CD4-positive, alpha-beta T cell (primary cell): Measurements from ENCODE around the gene RBM28. TPM values are rescaled to one million over a fixed set of nuclear protein-coding genes. Genes with fewer than 3 reads are reported as not detected.

ENCODE experiments used
- ATAC-seq: fragments of 200-7000 bp; cut with Tn5 transposase; one replicate; pipeline ENCODE4 v1.10.0; 2022; ENCODE audit warnings: mild to moderate bottlenecking; ENCODE audit not compliant: poor library complexity
- CTCF ChIA-PET: fragments of 350-600 bp; sonication (Branson Sonifier 250); formaldehyde crosslinking; loops from one replicate; lab custom pipeline; 2021; ENCODE audit warnings: antibody characterized with exemption, inconsistent platforms; lab: Charles Lee
- POLR2A ChIA-PET: fragments of 350-600 bp; sonication (Branson Sonifier 250); formaldehyde crosslinking; loops from one replicate; lab custom pipeline; 2021; ENCODE audit warnings: antibody characterized with exemption, inconsistent platforms; lab: Charles Lee
- DNase-seq, 14 experiments: peaks; one replicate each; pipeline ENCODE4 v3.0.0-alpha.2; 2013 to 2020; ENCODE audit warnings: mixed read lengths in 2 of 14
- H3K27ac ChIP-seq, 2 donors: one replicate each; pipeline versions ENCODE4 v1.5.1 to v1.7.0; 2013; ENCODE audit warnings: low read length in 2 of 2, low read depth in 1 of 2, mild to moderate bottlenecking in 1 of 2
- H3K27me3 ChIP-seq, 2 experiments: 1 replicate in 1 of 2; 2 replicates in 1 of 2; pipeline versions ENCODE4 v1.6.1 to v1.7.0; 2013; ENCODE audit warnings: low read length in 2 of 2, control low read depth in 1 of 2, mild to moderate bottlenecking in 1 of 2, moderate library complexity in 1 of 2; ENCODE audit not compliant: insufficient read depth in 2 of 2, control insufficient read depth in 1 of 2
- H3K36me3 ChIP-seq: one replicate; pipeline ENCODE4 v1.6.1; 2013; ENCODE audit warnings: low read length, control low read depth; ENCODE audit not compliant: insufficient read depth
- H3K4me1 ChIP-seq: one replicate; pipeline ENCODE4 v1.6.1; 2013; ENCODE audit warnings: low read length, control low read depth; ENCODE audit not compliant: insufficient read depth
- H3K4me3 ChIP-seq: one replicate; pipeline ENCODE4 v1.5.1; 2013; ENCODE audit warnings: mild to moderate bottlenecking, low read length, moderate library complexity
- H3K9me3 ChIP-seq, 2 experiments: 1 replicate in 1 of 2; 2 replicates in 1 of 2; pipeline versions ENCODE4 v1.6.1 to v1.7.0; 2013; ENCODE audit warnings: low read length in 2 of 2, mild to moderate bottlenecking in 2 of 2, control low read depth in 1 of 2, moderate library complexity in 1 of 2; ENCODE audit not compliant: control insufficient read depth in 1 of 2, insufficient read depth in 1 of 2
- H3K27ac Mint-ChIP-seq: one replicate; pipeline ENCODE4 v1.8.0; 2020; ENCODE audit warnings: mixed read lengths
- H3K27me3 Mint-ChIP-seq: one replicate; pipeline ENCODE4 v1.8.0; 2021; ENCODE audit warnings: mixed read lengths
- H3K36me3 Mint-ChIP-seq: one replicate; pipeline ENCODE4 v1.8.0; 2021; ENCODE audit warnings: low read depth, mixed read lengths
- H3K4me1 Mint-ChIP-seq: one replicate; pipeline ENCODE4 v1.8.0; 2021; ENCODE audit warnings: low read depth, mixed read lengths
- H3K4me3 Mint-ChIP-seq: one replicate; pipeline ENCODE4 v1.8.0; 2020; ENCODE audit warnings: mild to moderate bottlenecking, mixed read lengths
- H3K9me3 Mint-ChIP-seq: one replicate; pipeline ENCODE4 v1.8.0; 2020; ENCODE audit warnings: mixed read lengths
- CTCF ChIP-seq: fragments of 200-600 bp; IDR thresholded peaks from one replicate; pipeline ENCODE4 v1.8.0; 2022; ENCODE audit warnings: antibody characterized with exemption, mild to moderate bottlenecking
- intact Hi-C, 2 experiments: fragments of 100-400 bp; cut with DNase I in 1 of 2; cut with micrococcal nuclease in 1 of 2; formaldehyde crosslinking; loops; one replicate each; pipeline versions ENCODE4 v1.15.1 to v1.9.0; 2023 to 2025; cut with DNase I, micrococcal nuclease
- total RNA-seq, 174 experiments: library from RNA in 2 of 174; stranded (reverse) in 2 of 174; gene quantifications; one replicate each; pipeline ENCODE4 v1.2.3 and lab custom pipeline; 2021 to 2026

The RBM28 gene
- total RNA-seq, 2 experiments from 2014 or later: 10.1 to 10.5 TPM

- TF ChIP-seq CTCF: no peak
- H3K9me3 ChIP-seq: peaks cover 0 to 11% of the 10 kb centered on the region in 2 experiments
- Mint-ChIP-seq H3K4me1 (peaks cover 6% of the 10 kb centered on the region), H3K4me3 (peak overlapping the region; percentile 61), H3K9me3 (no peaks in the 10 kb centered on the region), H3K27ac (no peak overlapping the region), H3K27me3 (peaks cover 41% of the 10 kb centered on the region), H3K36me3 (no peaks in the 10 kb centered on the region)
- ChIA-PET CTCF (interaction anchor here (1.3 kb wide), 1 partner anchor 34 kb away, joined by 7 read pairs; no protein-coding TSS in a partner anchor), POLR2A (no interaction called here)
- H3K27me3 ChIP-seq: peaks cover 17 to 29% of the 10 kb centered on the region in 2 experiments
- H3K4me3 ChIP-seq: no peak overlapping the region
- H3K27ac ChIP-seq: no peak overlapping the region
- H3K36me3 ChIP-seq: no peaks in the 10 kb centered on the region
- peaks cover 14% of the 10 kb centered on the region for H3K4me1 ChIP-seq
- ATAC-seq (no peak), DNase-seq (no peak)
- intact Hi-C loops: loop anchor here in 1 of 2 experiments (5.0 kb wide), 1 partner anchor 694 kb away; no protein-coding TSS in a partner anchor
Observed at GRCh38 chr7:128353610-128354009, 9.9 kb upstream of the RBM28 start.

GRCh38 chr7:128353189-128353588, 9.5 kb upstream of the RBM28 start:
- Histone ChIP-seq H3K4me1 (peaks cover 14% of the 10 kb centered on the region), H3K4me3 (no peak overlapping the region), H3K27ac (no peak overlapping the region), H3K36me3 (no peaks in the 10 kb centered on the region), H3K27me3 (peaks cover 17 to 29% of the 10 kb centered on the region in 2 experiments), H3K9me3 (peaks cover 0 to 11% of the 10 kb centered on the region in 2 experiments)
- no peak for TF ChIP-seq CTCF
- Mint-ChIP-seq H3K4me1 (peaks cover 6% of the 10 kb centered on the region), H3K27ac (no peak overlapping the region), H3K27me3 (peaks cover 39% of the 10 kb centered on the region), H3K36me3 (no peaks in the 10 kb centered on the region), H3K4me3 (peak overlapping the region; percentile 78), H3K9me3 (no peaks in the 10 kb centered on the region)
- POLR2A ChIA-PET: no interaction called here
- CTCF ChIA-PET: interaction anchor here (1.3 kb wide), 1 partner anchor 34 kb away, joined by 7 read pairs; no protein-coding TSS in a partner anchor
- DNase-seq: no peak
- ATAC-seq: no peak
- intact Hi-C loops: loop anchor here in 1 of 2 experiments (5.0 kb wide), 1 partner anchor 694 kb away; no protein-coding TSS in a partner anchor

- no peaks in the 10 kb centered on the region for H3K36me3 Mint-ChIP-seq
- H3K9me3 ChIP-seq: peaks cover 0 to 11% of the 10 kb centered on the region in 2 experiments
- no peak overlapping the region for H3K27ac Mint-ChIP-seq
- intact Hi-C loops: loop anchor here in 1 of 2 experiments (5.0 kb wide), 1 partner anchor 695 kb away; no protein-coding TSS in a partner anchor
- H3K27ac ChIP-seq: no peak overlapping the region
- peaks cover 40% of the 10 kb centered on the region for H3K27me3 Mint-ChIP-seq
- H3K4me3 Mint-ChIP-seq: peak overlapping the region; percentile 78
- ATAC-seq (no peak), DNase-seq (no peak)
- peaks cover 6% of the 10 kb centered on the region for H3K4me1 Mint-ChIP-seq
- CTCF ChIA-PET: interaction anchor here (0.6 to 1.3 kb wide), 2 partner anchors 35 to 122 kb away, joined by 3 to 7 read pairs; no protein-coding TSS in a partner anchor
- TF ChIP-seq CTCF: no peak
- H3K9me3 Mint-ChIP-seq: no peaks in the 10 kb centered on the region
- H3K27me3 ChIP-seq: peaks cover 17 to 29% of the 10 kb centered on the region in 2 experiments
- H3K4me1 ChIP-seq: peaks cover 14% of the 10 kb centered on the region
- no peak overlapping the region for H3K4me3 ChIP-seq
- no peaks in the 10 kb centered on the region for H3K36me3 ChIP-seq
- POLR2A ChIA-PET: no interaction called here
Observed at GRCh38 chr7:128352636-128353035, 8.9 kb upstream of the RBM28 start.
